GM12875 (cell line): ENCODE data around the gene CXCR3.
"Not testable (repeated sequence)": the region's sequence is repeated elsewhere in the genome, so short reads cannot be mapped to it uniquely, and the experiment has no call there.

Experiments used
- H3K4me3 ChIP-seq: one replicate; pipeline ENCODE4 v1.5.1; 2011; ENCODE audit warnings: low read depth, low read length, control low read depth
- TF ChIP-seq, protein P1 (sequence below): IDR thresholded peaks from 2 replicates; pipeline ENCODE4 v1.5.1; 2011; ENCODE audit warnings: low read depth, mild to moderate bottlenecking, control low read depth, inconsistent platforms, low read length, moderate library complexity, borderline replicate concordance; ENCODE audit not compliant: insufficient read depth

The CXCR3 gene

DNA sequence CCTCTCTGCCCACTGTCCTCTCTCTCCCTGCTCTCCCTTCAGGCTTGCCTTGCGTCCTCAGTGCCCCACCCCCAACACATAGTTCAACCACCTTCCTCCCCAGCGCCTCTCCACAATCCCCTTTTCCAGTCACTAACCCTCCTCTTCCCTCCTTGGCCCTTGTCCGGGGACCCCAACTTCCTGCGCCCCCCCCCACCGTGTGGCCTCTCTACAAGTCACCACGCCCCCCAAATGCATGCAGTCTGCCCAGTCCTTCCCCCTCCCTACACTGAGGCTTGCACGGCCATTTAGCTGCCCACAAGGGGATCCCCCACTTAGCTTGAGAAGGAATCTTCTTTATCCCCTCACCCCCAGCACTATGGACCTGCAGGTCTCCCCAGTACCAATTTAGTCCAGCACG lies 569 bp downstream of the CXCR3 start:
- TF ChIP-seq, protein P1, sequence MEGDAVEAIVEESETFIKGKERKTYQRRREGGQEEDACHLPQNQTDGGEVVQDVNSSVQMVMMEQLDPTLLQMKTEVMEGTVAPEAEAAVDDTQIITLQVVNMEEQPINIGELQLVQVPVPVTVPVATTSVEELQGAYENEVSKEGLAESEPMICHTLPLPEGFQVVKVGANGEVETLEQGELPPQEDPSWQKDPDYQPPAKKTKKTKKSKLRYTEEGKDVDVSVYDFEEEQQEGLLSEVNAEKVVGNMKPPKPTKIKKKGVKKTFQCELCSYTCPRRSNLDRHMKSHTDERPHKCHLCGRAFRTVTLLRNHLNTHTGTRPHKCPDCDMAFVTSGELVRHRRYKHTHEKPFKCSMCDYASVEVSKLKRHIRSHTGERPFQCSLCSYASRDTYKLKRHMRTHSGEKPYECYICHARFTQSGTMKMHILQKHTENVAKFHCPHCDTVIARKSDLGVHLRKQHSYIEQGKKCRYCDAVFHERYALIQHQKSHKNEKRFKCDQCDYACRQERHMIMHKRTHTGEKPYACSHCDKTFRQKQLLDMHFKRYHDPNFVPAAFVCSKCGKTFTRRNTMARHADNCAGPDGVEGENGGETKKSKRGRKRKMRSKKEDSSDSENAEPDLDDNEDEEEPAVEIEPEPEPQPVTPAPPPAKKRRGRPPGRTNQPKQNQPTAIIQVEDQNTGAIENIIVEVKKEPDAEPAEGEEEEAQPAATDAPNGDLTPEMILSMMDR = no peak
- H3K4me3 ChIP-seq = peak overlapping the region; percentile 43

DNA sequence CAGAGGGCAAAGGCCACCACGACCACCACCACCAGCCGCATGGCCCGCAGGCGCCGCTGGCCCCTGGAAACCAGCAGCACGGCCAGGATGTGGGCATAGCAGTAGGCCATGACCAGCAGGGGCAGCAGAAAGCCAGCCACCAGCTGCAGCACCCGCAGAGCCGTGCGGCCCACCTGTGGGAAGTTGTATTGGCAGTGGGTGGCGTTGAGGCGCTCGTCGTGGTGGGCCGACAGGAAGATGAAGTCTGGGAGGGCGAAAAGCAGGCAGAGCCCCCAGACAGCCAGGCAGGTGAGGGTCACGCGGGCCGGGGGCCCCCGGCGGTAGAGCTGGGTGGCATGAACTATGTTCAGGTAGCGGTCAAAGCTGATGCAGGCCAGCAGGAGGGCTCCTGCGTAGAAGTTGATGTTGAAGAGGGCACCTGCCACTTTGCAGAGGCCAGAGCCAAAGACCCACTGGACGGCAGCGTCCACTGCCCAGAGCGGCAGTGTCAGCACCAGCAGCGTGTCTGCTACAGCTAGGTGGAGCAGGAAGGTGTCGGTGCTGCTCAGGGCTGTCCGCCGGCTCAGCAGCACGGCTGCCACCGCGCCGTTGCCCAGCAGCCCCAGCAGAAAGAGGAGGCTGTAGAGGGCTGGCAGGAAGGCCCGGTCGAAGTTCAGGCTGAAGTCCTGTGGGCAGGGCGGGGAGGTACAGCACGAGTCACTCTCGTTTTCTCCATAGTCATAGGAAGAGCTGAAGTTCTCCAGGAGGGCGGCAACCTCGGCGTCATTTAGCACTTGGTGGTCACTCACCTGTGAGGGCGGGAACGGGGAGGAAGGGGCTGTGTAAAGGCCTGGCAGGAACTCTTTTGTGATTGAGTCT lies 1.4 kb downstream of the CXCR3 start:
- TF ChIP-seq, protein P1 = no peak
- no peak overlapping the region for H3K4me3 ChIP-seq

DNA sequence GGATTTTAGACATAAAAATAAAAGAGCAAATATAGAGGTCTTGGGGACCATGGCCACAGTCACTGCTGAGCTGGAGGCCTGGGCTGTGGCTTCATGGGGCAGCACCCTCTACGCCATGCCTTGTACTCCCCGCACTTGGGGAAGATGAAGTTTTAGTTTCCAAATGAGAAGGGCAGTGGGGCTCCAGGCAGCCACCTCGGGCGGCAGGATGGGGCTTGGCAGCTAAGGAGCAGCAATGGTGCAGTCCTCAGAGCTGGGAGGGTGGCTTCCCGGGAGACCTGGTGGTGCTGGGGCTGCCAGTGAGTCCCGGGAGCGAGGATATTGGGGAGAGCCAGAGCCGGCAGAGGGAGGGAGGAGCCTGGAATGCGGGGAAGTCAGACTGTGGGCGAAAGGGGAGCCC lies 2.4 kb downstream of the CXCR3 start:
- TF ChIP-seq, protein P1 = no peak
- no peak overlapping the region for H3K4me3 ChIP-seq

DNA sequence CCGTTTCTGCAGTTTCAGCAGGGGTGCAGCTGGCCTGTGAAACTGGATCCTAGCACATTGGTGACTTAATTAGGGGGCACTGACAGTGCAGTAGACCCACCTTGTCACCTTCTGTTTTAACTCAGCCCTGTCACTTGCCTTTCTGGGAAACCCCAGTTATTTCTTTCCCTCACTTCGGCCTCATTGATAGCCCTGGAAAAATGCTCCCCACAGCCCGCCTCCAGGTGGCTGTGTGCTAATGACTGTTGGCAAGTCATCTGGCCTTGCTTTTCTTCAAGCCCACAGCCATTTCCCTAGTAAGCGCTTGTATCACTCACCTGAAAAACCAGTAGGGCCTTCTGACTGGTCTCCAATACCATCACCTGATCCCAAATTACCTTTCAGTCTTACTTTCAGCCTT lies 3.3 kb downstream of the CXCR3 start:
- TF ChIP-seq, protein P1 = no peak
- H3K4me3 ChIP-seq = no peak overlapping the region

DNA sequence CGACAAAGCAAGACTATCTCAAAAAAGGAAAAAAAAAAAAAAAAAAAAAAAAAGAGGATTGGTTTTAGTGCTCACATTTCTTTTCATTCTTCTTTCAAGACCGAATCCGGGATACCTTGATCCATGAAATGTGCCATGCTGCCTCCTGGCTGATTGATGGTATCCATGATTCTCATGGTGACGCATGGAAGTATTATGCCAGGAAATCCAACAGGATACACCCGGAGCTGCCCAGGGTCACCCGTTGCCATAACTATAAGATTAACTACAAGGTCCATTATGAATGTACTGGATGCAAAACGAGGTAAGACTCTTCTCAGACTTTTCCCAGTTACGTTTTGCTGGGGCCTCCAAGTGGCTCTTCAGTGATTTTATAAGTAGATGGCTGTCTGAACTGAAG lies 6.1 kb downstream of the CXCR3 start:
- H3K4me3 ChIP-seq = no peak overlapping the region
- TF ChIP-seq, protein P1 = no peak

DNA sequence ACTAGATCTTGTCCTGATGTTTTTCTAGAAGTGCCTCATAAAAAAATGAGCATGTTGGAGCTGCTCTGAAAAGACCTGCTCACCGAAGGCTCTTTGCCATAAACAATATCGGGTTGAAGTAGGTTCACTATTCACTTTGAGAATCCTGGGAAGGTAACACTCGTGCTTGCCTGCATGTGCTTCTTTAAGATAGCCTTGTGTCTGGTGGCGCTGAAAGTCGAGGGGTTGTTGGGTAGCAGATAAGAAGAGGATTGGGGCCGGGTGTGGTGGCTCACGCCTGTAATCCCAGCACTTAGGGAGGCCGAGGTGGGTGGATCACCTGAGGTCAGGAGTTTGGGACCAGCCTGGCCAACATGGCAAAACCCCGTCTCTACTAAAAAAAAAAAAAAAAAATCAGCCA lies 6.6 kb downstream of the CXCR3 start:
- not testable (repeated sequence) for H3K4me3 ChIP-seq

DNA sequence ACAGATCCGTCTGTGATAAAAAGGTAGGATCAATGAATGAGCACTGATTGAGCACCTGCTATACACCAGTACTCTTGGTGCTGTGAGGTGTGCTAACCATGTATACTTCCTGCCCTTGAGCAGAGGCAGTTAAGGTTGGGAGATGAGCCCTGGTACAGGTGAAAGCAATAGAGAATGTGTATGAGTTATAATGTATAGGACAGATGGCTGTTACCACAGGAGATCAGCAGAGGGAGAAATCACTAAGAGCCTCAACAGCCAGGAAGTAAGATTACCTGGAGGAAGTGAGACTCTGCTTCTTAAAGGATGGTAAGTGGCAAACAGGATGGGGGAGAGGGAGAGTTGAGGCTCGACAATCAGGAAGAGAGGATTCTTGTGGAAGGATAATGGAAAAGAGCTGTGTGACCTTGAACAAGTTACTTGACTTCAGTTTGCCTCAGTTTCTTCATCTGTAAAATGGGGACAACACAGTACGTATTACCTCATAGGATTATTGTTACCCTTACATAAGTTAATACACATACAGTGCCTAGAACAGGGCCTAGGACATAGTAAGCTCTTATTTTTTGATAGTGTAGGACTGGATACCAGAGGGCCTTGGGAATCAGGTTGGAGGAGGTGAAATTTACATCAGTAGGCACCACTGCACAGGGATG lies 9.1 kb downstream of the CXCR3 start:
- H3K4me3 ChIP-seq = no peak overlapping the region
- TF ChIP-seq, protein P1 = no peak
